Kasumi-1 (cell line): ENCODE results near the gene NAPSA.
"Not testable (repeated sequence)": the region's sequence is repeated elsewhere in the genome, so short reads cannot be mapped to it uniquely, and the experiment has no call there.

Experiments
- DNase-seq, 2 experiments: peaks; one replicate each; lab custom pipeline; 2025; lab: John Stamatoyannopoulos, UW

Gene NAPSA

GRCh38 chr19:50365434-50366306 is at the start of gene NAPSA:
NAPSA (minus strand) TSS chr19:50365639; CDS start chr19:50365621, 18 bp downstream.
- no peak for DNase-seq

GRCh38 chr19:50413531-50413930 is 48.1 kb upstream of the NAPSA start:
- no peak for DNase-seq

GRCh38 chr19:50413096-50413495 is 47.7 kb upstream of the NAPSA start:
- DNase-seq = no peak

GRCh38 chr19:50412419-50412818 is 47.0 kb upstream of the NAPSA start:
- no peak for DNase-seq

- DNase-seq = no peak
These were observed 44.7 kb upstream of the NAPSA start for GRCh38 chr19:50410109-50410508.

GRCh38 chr19:50409347-50409746 is 43.9 kb upstream of the NAPSA start:
- no peak for DNase-seq

GRCh38 chr19:50406829-50407228 is 41.4 kb upstream of the NAPSA start:
- no peak for DNase-seq

- DNase-seq = no peak
These were observed 40.8 kb upstream of the NAPSA start for GRCh38 chr19:50406156-50406820.

- DNase-seq = no peak
These were observed 37.3 kb upstream of the NAPSA start for GRCh38 chr19:50402544-50403301.

- DNase-seq = no peak
These were observed 36.4 kb upstream of the NAPSA start for GRCh38 chr19:50401605-50402450.

- DNase-seq = no peak
These were observed 33.9 kb upstream of the NAPSA start for GRCh38 chr19:50399368-50399745.

- DNase-seq = no peak
These were observed 33.4 kb upstream of the NAPSA start for GRCh38 chr19:50398675-50399367.

GRCh38 chr19:50394017-50394416 is 28.6 kb upstream of the NAPSA start:
- DNase-seq = no peak

- DNase-seq = no peak
These were observed 28.1 kb upstream of the NAPSA start for GRCh38 chr19:50393589-50393988.

GRCh38 chr19:50392759-50393158 is 27.3 kb upstream of the NAPSA start:
- no peak for DNase-seq

- DNase-seq = not testable (repeated sequence)
These were observed 25.5 kb upstream of the NAPSA start for GRCh38 chr19:50390952-50391351.

- not testable (repeated sequence) for DNase-seq
These were observed 24.9 kb upstream of the NAPSA start for GRCh38 chr19:50390295-50390694.

- no peak for DNase-seq
These were observed 22.4 kb upstream of the NAPSA start for GRCh38 chr19:50387868-50388245.

- DNase-seq = peak; percentile 79 to 82
These were observed 21.9 kb upstream of the NAPSA start for GRCh38 chr19:50387176-50387867.
